HepG2 (cell line): Measurements from ENCODE around the gene DCTN4. TPM values are rescaled to one million over a fixed set of nuclear protein-coding genes. Genes with fewer than 3 reads are reported as not detected.

Source experiments
- CCAR2 ChIP-seq: fragments of 200-400 bp; formaldehyde crosslinking; optimal IDR thresholded peaks from 2 replicates; pipeline ENCODE3; 2018; ENCODE audit warnings: low read depth, mild to moderate bottlenecking, low read length, moderate library complexity
- HMGXB4 ChIP-seq, 2 experiments: sonication (generic) in 1 of 2; formaldehyde crosslinking in 1 of 2; IDR thresholded peaks; 2 replicates each; pipeline versions ENCODE4 v1.4.0 to v1.6.1; 2018 to 2020; ENCODE audit warnings: missing genetic modification reagents in 2 of 2, borderline replicate concordance in 1 of 2, low read depth in 1 of 2, mild to moderate bottlenecking in 1 of 2, missing biosample characterization in 1 of 2
- SMARCC2 ChIP-seq: fragments of 450-650 bp; IDR thresholded peaks from 2 replicates; pipeline ENCODE4 v1.6.1; 2017; ENCODE audit warnings: antibody characterized with exemption, mild to moderate bottlenecking
- ZFP90 ChIP-seq: sonication (generic); formaldehyde crosslinking; IDR thresholded peaks from 2 replicates; pipeline ENCODE4 v1.8.0; 2022; ENCODE audit warnings: missing genetic modification reagents, mild to moderate bottlenecking, inconsistent platforms, borderline replicate concordance
- ZHX1 ChIP-seq: sonication (generic); formaldehyde crosslinking; IDR thresholded peaks from 2 replicates; pipeline ENCODE4 v1.8.1; 2022; ENCODE audit warnings: low read depth, mild to moderate bottlenecking, missing genetic modification reagents
- ZNF251 ChIP-seq: sonication (generic); formaldehyde crosslinking; IDR thresholded peaks from 2 replicates; pipeline ENCODE4 v1.9.0; 2021; ENCODE audit warnings: mild to moderate bottlenecking, missing genetic modification reagents
- ZNF512B ChIP-seq: sonication (generic); formaldehyde crosslinking; IDR thresholded peaks from 2 replicates; pipeline ENCODE4 v1.5.1; 2020; ENCODE audit warnings: missing genetic modification reagents, mild to moderate bottlenecking, borderline replicate concordance
- ZNF784 ChIP-seq: sonication (generic); formaldehyde crosslinking; IDR thresholded peaks from 2 replicates; pipeline ENCODE4 v1.5.1; 2020; ENCODE audit warnings: missing genetic modification reagents, mild to moderate bottlenecking, borderline replicate concordance
- polyA plus RNA-seq, 8 experiments: library from polyadenylated mRNA; depleted of rRNA in 3 of 8; stranded (reverse) in 7 of 8; unstranded in 1 of 8; fragments of >200 nt; fragmentation: Illumina TruSeq in 4 of 8; extraction: Trizol in 4 of 8; gene quantifications; 2 replicates each; pipeline versions ENCODE4 v1.2.1 to v1.2.3, GENCODE V29; 2011 to 2016; ENCODE audit warnings: low read depth in 4 of 8, missing spikeins in 1 of 8, mixed read lengths in 1 of 8; ENCODE audit not compliant: insufficient read depth in 1 of 8
- total RNA-seq, 5 experiments: library from RNA; depleted of rRNA; stranded (reverse); fragments of >200 nt; fragmentation: Illumina TruSeq; extraction: Trizol; gene quantifications; 2 replicates each; pipeline ENCODE4 v1.2.3, GENCODE V29; 2016; ENCODE audit warnings: low read depth in 1 of 5

The DCTN4 gene
- total and polyA plus RNA-seq, 2 of the 13 experiments (the other 11 are each of a cell fraction or from before 2014, with no cell fraction given), result 24.1 to 26.9 TPM

- TF ChIP-seq ZHX1 (CRISPR knock-in tag) (no peak), SMARCC2 (no peak), CCAR2 (no peak), HMGXB4 (CRISPR knock-in tag; IDR thresholded peaks at IDR 0.05; ENCODE audit: borderline replicate concordance in 1 of 2, low read depth in 1 of 2) (no peak), ZFP90 (CRISPR knock-in tag) (no peak), ZNF784 (CRISPR knock-in tag) (no peak), ZNF512B (CRISPR knock-in tag) (no peak), ZNF251 (CRISPR knock-in tag) (no peak)
Observed at GRCh38 chr5:150670275-150670947, 88.4 kb downstream of the DCTN4 start (continued).
